Measurements from ENCODE around the gene MEGF8. TPM values are rescaled to one million over a fixed set of nuclear protein-coding genes. Genes with fewer than 3 reads are reported as not detected.

Gene MEGF8
- total RNA-seq, 1 donor from 2014 or later: 30.2 TPM

DNA sequence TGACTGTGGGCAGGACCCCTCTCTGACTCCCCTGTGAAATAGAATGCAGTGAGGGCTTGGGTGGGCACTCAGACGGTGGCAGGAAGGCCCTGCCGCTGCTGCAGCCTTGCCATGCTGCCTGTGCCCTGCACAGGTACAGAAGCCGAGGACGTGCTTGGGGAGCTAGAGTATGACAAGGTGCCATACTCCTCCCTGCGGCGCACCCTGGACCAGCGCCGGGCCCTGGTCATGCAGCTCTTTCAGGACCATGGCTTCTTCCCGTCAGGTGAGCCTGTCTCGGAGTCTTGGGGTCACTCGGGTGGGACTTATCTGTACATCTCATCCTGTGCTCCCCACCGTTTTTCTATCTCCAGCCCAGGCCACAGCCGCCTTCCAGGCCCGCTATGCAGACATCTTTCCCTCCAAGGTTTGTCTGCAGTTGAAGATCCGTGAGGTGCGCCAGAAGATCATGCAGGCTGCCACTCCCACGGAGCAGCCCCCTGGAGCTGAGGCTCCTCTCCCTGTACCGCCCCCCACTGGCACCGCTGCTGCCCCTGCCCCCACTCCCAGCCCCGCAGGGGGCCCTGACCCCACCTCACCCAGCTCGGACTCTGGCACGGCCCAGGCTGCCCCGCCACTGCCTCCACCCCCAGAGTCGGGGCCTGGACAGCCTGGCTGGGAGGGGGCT is 30.8 kb upstream of the MEGF8 start:
- TF ChIP-seq, protein P1, sequence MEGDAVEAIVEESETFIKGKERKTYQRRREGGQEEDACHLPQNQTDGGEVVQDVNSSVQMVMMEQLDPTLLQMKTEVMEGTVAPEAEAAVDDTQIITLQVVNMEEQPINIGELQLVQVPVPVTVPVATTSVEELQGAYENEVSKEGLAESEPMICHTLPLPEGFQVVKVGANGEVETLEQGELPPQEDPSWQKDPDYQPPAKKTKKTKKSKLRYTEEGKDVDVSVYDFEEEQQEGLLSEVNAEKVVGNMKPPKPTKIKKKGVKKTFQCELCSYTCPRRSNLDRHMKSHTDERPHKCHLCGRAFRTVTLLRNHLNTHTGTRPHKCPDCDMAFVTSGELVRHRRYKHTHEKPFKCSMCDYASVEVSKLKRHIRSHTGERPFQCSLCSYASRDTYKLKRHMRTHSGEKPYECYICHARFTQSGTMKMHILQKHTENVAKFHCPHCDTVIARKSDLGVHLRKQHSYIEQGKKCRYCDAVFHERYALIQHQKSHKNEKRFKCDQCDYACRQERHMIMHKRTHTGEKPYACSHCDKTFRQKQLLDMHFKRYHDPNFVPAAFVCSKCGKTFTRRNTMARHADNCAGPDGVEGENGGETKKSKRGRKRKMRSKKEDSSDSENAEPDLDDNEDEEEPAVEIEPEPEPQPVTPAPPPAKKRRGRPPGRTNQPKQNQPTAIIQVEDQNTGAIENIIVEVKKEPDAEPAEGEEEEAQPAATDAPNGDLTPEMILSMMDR (conservative IDR thresholded peaks at IDR 0.05; ENCODE audit: low read depth, low read length): no peak
- no peak overlapping the region for H3K4me3 ChIP-seq (ENCODE audit: low read depth, low read length)
- DNase-seq (ENCODE audit: low read depth): no peak

DNA sequence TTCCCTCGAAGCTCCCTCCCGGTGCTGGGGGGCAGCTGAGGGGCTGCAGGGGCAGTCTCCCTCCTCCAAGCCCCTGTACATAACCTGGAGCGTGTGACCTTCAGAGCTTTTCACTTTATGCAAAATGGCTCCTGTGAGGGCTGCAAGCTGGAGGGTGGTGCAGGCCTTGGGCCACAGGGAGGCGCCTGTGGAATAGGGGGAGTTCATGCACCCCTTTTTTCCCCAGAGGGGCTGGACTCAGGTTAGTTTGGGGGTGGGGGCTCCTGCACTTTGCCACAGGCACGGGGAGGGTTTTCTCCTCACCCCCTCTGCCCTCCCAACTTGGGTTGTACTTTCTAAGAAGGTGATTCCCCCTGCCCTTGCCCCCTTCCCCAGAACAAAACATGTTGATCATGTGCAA is 30.1 kb upstream of the MEGF8 start:
- TF ChIP-seq, protein P1 (conservative IDR thresholded peaks at IDR 0.05; ENCODE audit: low read depth, low read length): no peak
- DNase-seq (ENCODE audit: low read depth): no peak
- H3K4me3 ChIP-seq (ENCODE audit: low read depth, low read length): no peak overlapping the region

DNA sequence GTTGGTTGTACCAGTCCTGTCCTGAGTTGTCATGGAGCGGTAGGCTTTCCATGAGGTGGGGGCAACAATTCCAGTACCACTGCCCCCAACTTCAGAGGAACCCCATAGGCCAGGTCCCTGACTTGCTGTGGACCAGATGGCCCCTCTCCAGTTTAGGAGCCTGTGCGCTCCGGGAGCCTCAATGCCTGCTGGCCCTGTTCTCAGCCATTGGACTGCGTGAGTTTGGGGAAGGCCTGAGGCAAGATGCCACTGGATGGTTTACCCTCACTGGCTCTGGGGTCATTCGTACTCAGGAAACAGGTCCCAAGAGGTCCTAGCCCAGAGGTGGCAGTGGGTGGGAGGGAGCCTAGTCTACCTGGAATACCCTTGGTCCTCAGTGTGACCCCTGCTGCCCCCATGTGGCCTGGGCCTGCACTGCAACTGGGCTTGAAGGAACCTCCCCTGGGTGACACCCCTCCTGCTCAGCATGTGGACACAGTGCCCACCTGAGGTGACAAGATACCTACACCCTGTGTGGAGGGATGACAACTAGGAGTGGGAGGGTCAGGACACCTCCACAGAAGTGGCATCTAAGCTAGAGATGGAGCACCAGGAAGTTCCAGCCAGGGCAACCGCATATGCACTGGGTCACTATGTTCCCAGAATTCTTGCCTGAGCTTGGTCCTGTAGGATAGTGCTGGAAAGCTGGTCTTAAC is 29.5 kb upstream of the MEGF8 start:
- TF ChIP-seq, protein P1 (conservative IDR thresholded peaks at IDR 0.05; ENCODE audit: low read depth, low read length): peak; percentile 96
- no peak overlapping the region for H3K4me3 ChIP-seq (ENCODE audit: low read depth, low read length)
- no peak for DNase-seq (ENCODE audit: low read depth)

DNA sequence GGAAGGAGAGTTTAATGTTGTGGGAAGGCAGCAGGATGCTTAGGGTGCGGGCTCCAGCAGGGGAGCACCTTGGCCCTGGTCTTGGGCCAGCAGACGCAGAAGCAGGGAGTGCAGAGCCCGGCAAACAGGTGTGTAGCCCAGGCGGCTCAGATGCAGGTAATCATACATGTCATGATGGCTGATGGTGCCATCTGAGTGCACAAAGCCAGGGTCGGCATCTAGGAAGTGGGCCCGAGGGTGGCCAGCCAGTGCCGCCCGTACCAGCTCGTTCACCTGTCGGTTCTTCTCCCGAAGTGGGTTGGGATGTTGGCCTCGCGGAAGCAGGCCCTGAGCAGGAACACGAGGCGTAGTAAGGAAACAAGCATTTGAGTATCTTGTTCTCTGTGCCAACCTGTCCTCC is 28.4 kb upstream of the MEGF8 start:
- TF ChIP-seq, protein P1 (conservative IDR thresholded peaks at IDR 0.05; ENCODE audit: low read depth, low read length): no peak
- no peak overlapping the region for H3K4me3 ChIP-seq (ENCODE audit: low read depth, low read length)

DNA sequence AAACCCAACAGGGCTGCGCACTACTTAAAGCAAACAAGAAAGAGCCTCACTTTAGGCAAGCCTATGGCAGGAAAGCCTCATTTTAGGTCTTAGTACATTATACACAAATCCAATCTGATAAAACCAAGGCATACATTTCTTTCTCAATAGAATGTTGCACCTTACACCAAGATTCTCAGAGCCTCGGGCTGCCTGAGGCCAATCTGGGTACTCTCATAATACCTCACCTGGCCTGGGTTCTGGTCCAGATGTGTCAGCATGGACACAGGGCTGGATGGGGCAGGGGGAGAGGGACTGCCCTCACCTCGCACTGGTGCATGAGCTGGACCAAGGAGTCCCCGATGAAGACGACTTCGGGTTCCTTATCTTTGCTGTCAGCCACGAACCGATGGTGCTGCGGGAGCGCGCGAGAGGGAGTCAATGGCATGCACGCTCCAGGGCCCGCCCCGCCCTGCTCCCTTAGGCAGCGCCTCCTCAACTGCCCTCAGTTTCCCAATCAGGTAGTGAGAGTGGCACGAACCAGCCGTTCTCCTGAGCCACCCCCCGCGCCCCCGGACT is 23.7 kb upstream of the MEGF8 start, which contains the start of gene PRR19:
Gene PRR19 (plus strand): TSS at position 487 of the 558 bp plus-strand sequence. CDS start 7,453 bp downstream, outside the sequence.
- DNase-seq (ENCODE audit: low read depth): no peak
- TF ChIP-seq, protein P1 (conservative IDR thresholded peaks at IDR 0.05; ENCODE audit: low read depth, low read length): no peak
- peak within 1 kb of the TSS; percentile 89 for H3K4me3 ChIP-seq (ENCODE audit: low read depth, low read length)

More for the DNA sequence above, 28.4 kb upstream of the MEGF8 start:
- no peak for DNase-seq (ENCODE audit: low read depth)

DNA sequence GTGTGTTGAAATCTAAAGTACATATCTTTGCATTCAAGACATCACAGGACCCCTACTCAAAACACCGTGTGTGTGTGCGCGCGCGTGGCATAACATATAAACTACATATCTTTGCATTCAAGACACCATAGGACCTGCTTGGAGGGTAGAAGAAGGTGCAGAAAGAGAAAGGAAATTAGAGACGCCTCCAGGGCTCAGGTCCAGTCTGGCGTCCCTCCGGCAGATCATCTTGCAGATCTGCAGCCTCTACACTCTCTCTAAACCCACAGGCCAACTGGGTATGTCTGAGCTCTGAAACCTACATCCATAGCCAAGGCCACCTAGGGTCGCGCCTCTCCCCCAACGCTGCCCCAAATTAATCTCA is 22.4 kb upstream of the MEGF8 start:
- peak overlapping the region; percentile 89 for H3K4me3 ChIP-seq (ENCODE audit: low read depth, low read length)
- DNase-seq (ENCODE audit: low read depth): no peak
- TF ChIP-seq, protein P1 (conservative IDR thresholded peaks at IDR 0.05; ENCODE audit: low read depth, low read length): no peak
